Upper lobe of left lung (tissue), 6 donors: ENCODE results near the gene SDK1. TPM values are rescaled to one million over a fixed set of nuclear protein-coding genes. Genes with fewer than 3 reads are reported as not detected.

Experiments used
- ATAC-seq, 2 donors: fragments of 200-7000 bp; cut with Tn5 transposase; one replicate each; pipeline ENCODE4 v1.9.1; 2022; ENCODE audit warnings: mild to moderate bottlenecking in 2 of 2, moderate library complexity in 2 of 2; ENCODE audit not compliant: low FRiP score in 2 of 2
- DNase-seq, 2 donors: peaks; one replicate each; pipeline ENCODE4 v3.0.0-alpha.2; 2019 to 2020
- H3K27ac ChIP-seq, 4 donors: fragments of 200-600 bp; sonication (generic); one replicate each; pipeline ENCODE4 v1.5.1; 2016 to 2019
- H3K27me3 ChIP-seq, 4 donors: fragments of 200-600 bp; sonication (generic); one replicate each; pipeline ENCODE4 v1.5.1; 2017 to 2019
- H3K36me3 ChIP-seq, 4 donors: fragments of 200-600 bp; sonication (generic); one replicate each; pipeline ENCODE4 v1.5.1; 2016 to 2019
- H3K4me1 ChIP-seq, 4 donors: fragments of 200-600 bp; sonication (generic); one replicate each; pipeline ENCODE4 v1.5.1; 2018 to 2019
- H3K4me3 ChIP-seq, 4 donors: fragments of 200-600 bp; sonication (generic); one replicate each; pipeline ENCODE4 v1.5.1; 2017 to 2019; ENCODE audit warnings: mild to moderate bottlenecking in 2 of 4, moderate library complexity in 1 of 4
- H3K9me3 ChIP-seq, 4 donors: fragments of 200-600 bp; sonication (generic); one replicate each; pipeline ENCODE4 v1.5.1; 2018 to 2019
- CTCF ChIP-seq, 6 experiments: fragments of 450-650 bp in 4 of 6; fragments of 200-600 bp in 2 of 6; sonication (generic) in 2 of 6; IDR thresholded peaks; one replicate each; pipeline ENCODE4 v1.5.1; 2016 to 2019; ENCODE audit warnings: antibody characterized with exemption in 6 of 6
- EP300 ChIP-seq, 4 donors: sonication (generic); formaldehyde crosslinking; IDR thresholded peaks; one replicate each; pipeline ENCODE4 v1.5.1; 2017; ENCODE audit warnings: antibody characterized with exemption in 4 of 4, control low read depth in 2 of 4
- POLR2A ChIP-seq, 4 donors: fragments of 450-650 bp; IDR thresholded peaks; one replicate each; pipeline ENCODE4 v1.5.1; 2016 to 2017; ENCODE audit warnings: antibody characterized with exemption in 4 of 4, mild to moderate bottlenecking in 2 of 4
- POLR2AphosphoS5 ChIP-seq, 2 donors: sonication (generic); formaldehyde crosslinking; IDR thresholded peaks; one replicate each; pipeline ENCODE4 v1.5.1; 2017; ENCODE audit warnings: antibody characterized with exemption in 2 of 2
- WGBS, 2 donors: methylation state at CpG; one replicate each; pipeline ENCODE4 v1.1.5; 2017 to 2018; 5-methylcytosine and 5-hydroxymethylcytosine counted together
- total RNA-seq, 6 donors: library from RNA; depleted of rRNA in 4 of 6; stranded (reverse); fragments of >200 nt in 4 of 6; gene quantifications; one replicate each; pipeline versions ENCODE4 v1.1.0 to v1.2.1, GENCODE V29; 2016 to 2021
- donor health status: DM: no; HTN: no; CAD: no; lungs with moderate emphysema.
- donor health status: DM: no; HTN: yes; CAD: no; lungs with severe emphysema.

The SDK1 gene
- total RNA-seq, 6 donors from 2014 or later, result 9.3 to 90.1 (median 11.8) TPM

GRCh38 chr7:3463696-3464095, 162.6 kb downstream of the SDK1 start:
- Histone ChIP-seq H3K27me3 (no peaks in the 10 kb centered on the region), H3K27ac (no peak overlapping the region), H3K4me1 (no peaks in the 10 kb centered on the region), H3K9me3 (no peaks in the 10 kb centered on the region), H3K4me3 (no peak overlapping the region), H3K36me3 (no peaks in the 10 kb centered on the region)
- 45 to 63% methylated on average over 1 of the region's 1 CpG for WGBS, 2 donors
- TF ChIP-seq POLR2A (IDR thresholded peaks at IDR 0.05), result no peak
- no peak for TF ChIP-seq CTCF (IDR thresholded peaks at IDR 0.05)
- TF ChIP-seq POLR2AphosphoS5 (IDR thresholded peaks at IDR 0.05), result no peak
- no peak for TF ChIP-seq EP300 (IDR thresholded peaks at IDR 0.05)
- no peak for DNase-seq
- ATAC-seq, result no peak

- H3K4me3 ChIP-seq, result no peak overlapping the region
- H3K36me3 ChIP-seq, result no peaks in the 10 kb centered on the region
- ATAC-seq, result no peak
- no peaks in the 10 kb centered on the region for H3K27me3 ChIP-seq
- 75 to 79% methylated on average over 9 of the region's 9 CpGs for WGBS, 2 donors
- no peak overlapping the region for H3K27ac ChIP-seq
- no peaks in the 10 kb centered on the region for H3K4me1 ChIP-seq
- DNase-seq, result no peak
- no peak for TF ChIP-seq POLR2AphosphoS5 (IDR thresholded peaks at IDR 0.05)
- TF ChIP-seq CTCF (IDR thresholded peaks at IDR 0.05), result no peak
- no peak for TF ChIP-seq POLR2A (IDR thresholded peaks at IDR 0.05)
- no peak for TF ChIP-seq EP300 (IDR thresholded peaks at IDR 0.05)
- no peaks in the 10 kb centered on the region for H3K9me3 ChIP-seq
These were observed 164.0 kb downstream of the SDK1 start for GRCh38 chr7:3464900-3465622.

- no peak for DNase-seq
- TF ChIP-seq EP300 (IDR thresholded peaks at IDR 0.05) (no peak), CTCF (IDR thresholded peaks at IDR 0.05) (no peak), POLR2AphosphoS5 (IDR thresholded peaks at IDR 0.05) (no peak), POLR2A (IDR thresholded peaks at IDR 0.05) (no peak)
- ATAC-seq, result no peak
- no peaks in the 10 kb centered on the region for H3K27me3 ChIP-seq
- H3K4me1 ChIP-seq, result no peaks in the 10 kb centered on the region
- H3K4me3 ChIP-seq, result no peak overlapping the region
- no peak overlapping the region for H3K27ac ChIP-seq
- no peaks in the 10 kb centered on the region for H3K36me3 ChIP-seq
- no peaks in the 10 kb centered on the region for H3K9me3 ChIP-seq
- WGBS, 2 donors, result 64 to 74% methylated on average over 3 to 4 of the region's 4 CpGs
These were observed 165.2 kb downstream of the SDK1 start for GRCh38 chr7:3466261-3466660.

- Histone ChIP-seq H3K9me3 (no peaks in the 10 kb centered on the region), H3K36me3 (no peaks in the 10 kb centered on the region), H3K27ac (no peak overlapping the region), H3K4me1 (no peaks in the 10 kb centered on the region), H3K27me3 (no peaks in the 10 kb centered on the region), H3K4me3 (no peak overlapping the region)
- ATAC-seq, result no peak
- no peak for DNase-seq
- TF ChIP-seq EP300 (IDR thresholded peaks at IDR 0.05) (no peak), CTCF (IDR thresholded peaks at IDR 0.05) (no peak), POLR2A (IDR thresholded peaks at IDR 0.05) (no peak), POLR2AphosphoS5 (IDR thresholded peaks at IDR 0.05) (no peak)
- 74 to 82% methylated on average over 3 of the region's 3 CpGs for WGBS, 2 donors
These were observed 168.6 kb downstream of the SDK1 start for GRCh38 chr7:3469641-3470040.

GRCh38 chr7:3480197-3480596, 179.1 kb downstream of the SDK1 start:
- no peak for DNase-seq
- H3K9me3 ChIP-seq, result no peaks in the 10 kb centered on the region
- H3K4me3 ChIP-seq, result no peak overlapping the region
- WGBS, 2 donors, result 92 to 96% methylated on average over 15 of the region's 15 CpGs
- no peaks in the 10 kb centered on the region for H3K4me1 ChIP-seq
- no peaks in the 10 kb centered on the region for H3K36me3 ChIP-seq
- TF ChIP-seq POLR2AphosphoS5 (IDR thresholded peaks at IDR 0.05) (no peak), POLR2A (IDR thresholded peaks at IDR 0.05) (no peak), CTCF (IDR thresholded peaks at IDR 0.05) (no peak), EP300 (IDR thresholded peaks at IDR 0.05) (no peak)
- ATAC-seq, result no peak
- no peaks in the 10 kb centered on the region for H3K27me3 ChIP-seq
- no peak overlapping the region for H3K27ac ChIP-seq
